NAMALWA (cell line): ENCODE measurements around the gene YWHAQ.

Experiments
- DNase-seq: peaks from one replicate; pipeline ENCODE4 v3.0.0-alpha.2; 2015; ENCODE audit warnings: low spot score

The YWHAQ gene

GRCh38 chr2:9630736-9631552 is at the start of gene YWHAQ:
TSS of gene YWHAQ (minus strand) at chr2:9630997. CDS start at chr2:9630452, 545 bp downstream.
- peak; percentile 99 for DNase-seq

GRCh38 chr2:9680082-9680481 is 49.3 kb upstream of the YWHAQ start:
- DNase-seq = no peak

- no peak for DNase-seq
Observed at GRCh38 chr2:9679218-9679617, 48.4 kb upstream of the YWHAQ start.

- DNase-seq = no peak
Observed at GRCh38 chr2:9678544-9678943, 47.7 kb upstream of the YWHAQ start.

GRCh38 chr2:9675415-9676351 is 44.9 kb upstream of the YWHAQ start:
- DNase-seq = no peak

GRCh38 chr2:9674891-9675414 is 44.2 kb upstream of the YWHAQ start:
- DNase-seq = no peak

- no peak for DNase-seq
Observed at GRCh38 chr2:9673914-9674481, 43.2 kb upstream of the YWHAQ start.

- DNase-seq = no peak
Observed at GRCh38 chr2:9668687-9669345, 38.0 kb upstream of the YWHAQ start.

GRCh38 chr2:9667826-9668225 is 37.0 kb upstream of the YWHAQ start:
- DNase-seq = no peak

GRCh38 chr2:9666306-9666705 is 35.5 kb upstream of the YWHAQ start:
- DNase-seq = no peak

GRCh38 chr2:9665898-9666297 is 35.1 kb upstream of the YWHAQ start:
- DNase-seq = no peak

- DNase-seq = no peak
Observed at GRCh38 chr2:9664365-9664764, 33.6 kb upstream of the YWHAQ start.

GRCh38 chr2:9663008-9663879 is 32.4 kb upstream of the YWHAQ start:
- DNase-seq = no peak

- DNase-seq = no peak
Observed at GRCh38 chr2:9661261-9661660, 30.5 kb upstream of the YWHAQ start.

- DNase-seq = no peak
Observed at GRCh38 chr2:9660781-9661180, 30.0 kb upstream of the YWHAQ start.

GRCh38 chr2:9660154-9660553 is 29.4 kb upstream of the YWHAQ start:
- no peak for DNase-seq

- DNase-seq = no peak
Observed at GRCh38 chr2:9658972-9659371, 28.2 kb upstream of the YWHAQ start.

GRCh38 chr2:9657731-9658130 is 26.9 kb upstream of the YWHAQ start:
- DNase-seq = no peak

GRCh38 chr2:9657083-9657482 is 26.3 kb upstream of the YWHAQ start:
- no peak for DNase-seq

- DNase-seq = no peak
Observed at GRCh38 chr2:9656270-9656766, 25.5 kb upstream of the YWHAQ start.
